ENCODE measurements around the gene FNDC8.

GRCh38 chr17:35073991-35074627, 47.3 kb upstream of the FNDC8 start:
- no peak for TF ChIP-seq POLR2A (IDR thresholded peaks at IDR 0.05)
- no peak for TF ChIP-seq CTCF (IDR thresholded peaks at IDR 0.05)

Measured in uterus (tissue), 2 donors.